Measurements from ENCODE around the gene WFDC1.
"Not testable (repeated sequence)": the region's sequence is repeated elsewhere in the genome, so short reads cannot be mapped to it uniquely, and the experiment has no call there.

WFDC1 gene

DNA sequence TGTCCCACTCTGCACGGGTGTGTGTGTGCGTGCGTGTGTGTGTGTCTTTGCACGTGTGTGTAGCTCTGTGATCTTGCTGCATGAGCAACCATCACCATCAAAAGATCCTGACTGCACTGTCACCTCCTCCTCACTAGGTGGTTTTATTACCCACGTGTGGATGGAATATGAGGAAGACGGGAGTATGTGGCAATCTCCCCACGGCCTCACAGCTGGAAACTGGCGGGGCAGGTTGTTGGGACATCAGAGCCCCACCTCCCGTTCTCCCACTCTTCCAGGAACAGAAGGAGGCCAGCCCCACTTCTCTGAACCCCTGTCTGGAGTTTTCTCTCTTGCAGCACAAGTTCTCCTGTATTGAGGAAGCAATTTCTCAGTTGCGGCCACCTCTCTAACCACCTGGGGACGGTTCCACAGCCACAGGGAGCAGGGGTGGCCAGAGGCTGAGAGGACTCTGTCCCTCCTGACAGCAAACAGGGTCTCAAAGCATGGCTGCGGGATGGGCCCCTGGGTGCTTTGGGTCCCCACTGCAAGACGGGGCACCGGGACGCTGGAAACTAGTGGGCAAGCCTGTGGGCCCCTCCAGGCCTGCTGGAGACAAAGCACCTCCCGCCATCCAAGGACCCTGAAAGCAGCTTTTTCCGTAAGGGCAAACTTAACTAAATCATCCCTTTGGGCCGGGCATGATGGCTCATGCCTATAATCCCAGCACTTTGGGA lies 45.8 kb downstream of the WFDC1 start:
- TF ChIP-seq, protein P1, sequence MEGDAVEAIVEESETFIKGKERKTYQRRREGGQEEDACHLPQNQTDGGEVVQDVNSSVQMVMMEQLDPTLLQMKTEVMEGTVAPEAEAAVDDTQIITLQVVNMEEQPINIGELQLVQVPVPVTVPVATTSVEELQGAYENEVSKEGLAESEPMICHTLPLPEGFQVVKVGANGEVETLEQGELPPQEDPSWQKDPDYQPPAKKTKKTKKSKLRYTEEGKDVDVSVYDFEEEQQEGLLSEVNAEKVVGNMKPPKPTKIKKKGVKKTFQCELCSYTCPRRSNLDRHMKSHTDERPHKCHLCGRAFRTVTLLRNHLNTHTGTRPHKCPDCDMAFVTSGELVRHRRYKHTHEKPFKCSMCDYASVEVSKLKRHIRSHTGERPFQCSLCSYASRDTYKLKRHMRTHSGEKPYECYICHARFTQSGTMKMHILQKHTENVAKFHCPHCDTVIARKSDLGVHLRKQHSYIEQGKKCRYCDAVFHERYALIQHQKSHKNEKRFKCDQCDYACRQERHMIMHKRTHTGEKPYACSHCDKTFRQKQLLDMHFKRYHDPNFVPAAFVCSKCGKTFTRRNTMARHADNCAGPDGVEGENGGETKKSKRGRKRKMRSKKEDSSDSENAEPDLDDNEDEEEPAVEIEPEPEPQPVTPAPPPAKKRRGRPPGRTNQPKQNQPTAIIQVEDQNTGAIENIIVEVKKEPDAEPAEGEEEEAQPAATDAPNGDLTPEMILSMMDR (IDR thresholded peaks at IDR 0.05) = no peak
- Histone ChIP-seq H3K27ac (no peak overlapping the region), H3K4me3 (no peak overlapping the region)
- DNase-seq (ENCODE audit: low spot score) = no peak

DNA sequence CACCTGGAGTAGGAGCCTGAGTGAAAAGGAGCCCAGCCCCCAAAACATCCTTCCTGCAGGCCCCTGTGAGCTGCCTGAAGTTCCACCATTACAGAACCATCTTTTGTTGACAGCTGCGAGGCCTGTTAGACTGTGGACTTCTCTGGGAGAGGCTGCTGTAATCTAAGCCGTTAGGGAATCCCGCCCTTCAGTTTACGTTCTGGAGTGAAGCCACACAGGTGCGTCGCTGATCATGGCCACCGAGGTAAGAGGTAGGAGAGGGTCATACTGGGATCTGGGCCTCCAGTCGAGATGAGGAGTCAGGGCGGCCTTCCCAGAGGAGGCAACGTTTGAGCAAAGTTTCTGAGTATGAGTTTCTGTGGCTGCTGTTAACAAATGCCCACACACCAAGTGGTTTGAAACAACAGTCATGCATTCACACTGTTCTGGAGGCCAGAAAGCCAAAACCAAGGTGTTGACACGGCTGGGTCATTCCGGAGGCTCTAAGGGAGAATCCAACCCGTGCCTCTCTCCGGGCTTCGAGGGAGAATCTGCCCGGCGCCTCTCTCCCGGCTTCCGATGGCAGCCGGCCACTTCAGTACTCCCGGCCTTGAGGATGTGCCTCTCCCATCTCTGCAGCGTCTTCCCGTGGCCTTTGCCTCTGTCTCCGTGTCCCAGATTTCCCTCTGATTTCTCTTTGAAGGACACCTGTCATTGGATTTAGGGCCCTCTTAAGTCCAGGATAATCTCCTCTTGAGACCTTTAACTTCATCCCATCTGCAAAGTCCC lies 47.0 kb downstream of the WFDC1 start:
- TF ChIP-seq, protein P1 (IDR thresholded peaks at IDR 0.05) = no peak
- no peak for DNase-seq (ENCODE audit: low spot score)
- H3K27ac ChIP-seq = no peak overlapping the region
- no peak overlapping the region for H3K4me3 ChIP-seq

DNA sequence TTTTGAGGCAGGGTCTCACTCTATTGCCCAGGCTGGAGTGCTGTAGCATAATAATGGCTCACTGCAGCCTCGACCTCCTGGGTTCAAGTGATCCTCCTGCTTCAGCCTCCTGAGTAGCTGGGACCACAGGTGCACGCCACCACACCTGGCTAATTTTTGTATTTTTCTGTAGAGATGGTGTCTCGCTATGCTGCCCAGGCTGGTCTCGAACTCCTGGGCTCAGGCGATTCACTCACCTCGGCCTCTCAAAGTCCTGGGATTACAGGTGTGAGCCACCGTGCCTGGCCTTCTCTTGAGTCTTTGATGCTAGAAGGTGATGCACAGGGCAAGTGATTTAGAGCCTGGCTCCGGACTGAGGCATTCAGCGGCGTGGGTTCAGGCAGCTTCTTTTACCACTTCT lies 49.1 kb downstream of the WFDC1 start:
- H3K4me3 ChIP-seq; H3K27ac ChIP-seq; DNase-seq (ENCODE audit: low spot score): not testable (repeated sequence)

DNA sequence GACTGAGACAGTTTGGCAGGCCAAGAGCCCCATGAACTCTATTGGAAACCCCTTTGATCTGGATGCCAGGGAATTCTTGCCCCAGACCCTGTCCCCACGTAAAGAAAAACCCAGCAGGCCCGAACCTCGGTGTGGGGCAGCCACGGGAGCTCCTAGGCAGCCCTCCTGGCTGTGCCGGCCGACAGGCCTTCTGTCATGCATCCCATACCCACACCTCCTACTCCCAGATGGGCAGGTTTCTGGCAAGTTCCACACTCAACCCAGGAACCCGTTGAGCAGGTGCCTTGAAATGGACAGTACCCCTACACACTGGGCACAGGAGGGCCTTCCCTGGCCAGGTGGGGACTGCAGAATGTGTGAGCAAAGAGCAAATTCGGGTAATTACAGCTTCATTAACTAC lies 50.1 kb downstream of the WFDC1 start:
- no peak for DNase-seq (ENCODE audit: low spot score)
- no peak overlapping the region for H3K4me3 ChIP-seq
- H3K27ac ChIP-seq = no peak overlapping the region
- TF ChIP-seq, protein P1 (IDR thresholded peaks at IDR 0.05) = no peak

DNA sequence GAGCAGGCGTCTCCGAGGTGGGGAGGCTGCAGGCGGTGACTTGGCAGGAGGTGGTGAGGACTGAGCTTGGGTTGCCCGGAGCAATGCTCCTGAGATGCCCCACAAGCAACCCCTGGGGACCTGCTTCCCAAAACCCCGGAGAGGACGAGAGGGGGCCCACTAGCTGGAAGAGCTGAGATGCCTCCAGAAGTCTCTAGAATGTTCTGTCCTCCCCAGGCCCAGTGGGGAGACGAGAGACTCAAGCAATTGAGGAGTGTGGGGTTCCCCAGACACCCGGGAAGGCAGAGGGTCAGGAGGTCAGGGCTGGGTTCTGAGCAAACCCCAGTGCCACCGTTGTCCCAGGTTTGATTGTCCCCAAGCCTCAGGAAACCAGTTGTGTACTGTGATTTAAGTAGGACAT lies 52.5 kb downstream of the WFDC1 start:
- no peak overlapping the region for H3K4me3 ChIP-seq
- no peak for DNase-seq (ENCODE audit: low spot score)
- TF ChIP-seq, protein P1 (IDR thresholded peaks at IDR 0.05) = no peak

DNA sequence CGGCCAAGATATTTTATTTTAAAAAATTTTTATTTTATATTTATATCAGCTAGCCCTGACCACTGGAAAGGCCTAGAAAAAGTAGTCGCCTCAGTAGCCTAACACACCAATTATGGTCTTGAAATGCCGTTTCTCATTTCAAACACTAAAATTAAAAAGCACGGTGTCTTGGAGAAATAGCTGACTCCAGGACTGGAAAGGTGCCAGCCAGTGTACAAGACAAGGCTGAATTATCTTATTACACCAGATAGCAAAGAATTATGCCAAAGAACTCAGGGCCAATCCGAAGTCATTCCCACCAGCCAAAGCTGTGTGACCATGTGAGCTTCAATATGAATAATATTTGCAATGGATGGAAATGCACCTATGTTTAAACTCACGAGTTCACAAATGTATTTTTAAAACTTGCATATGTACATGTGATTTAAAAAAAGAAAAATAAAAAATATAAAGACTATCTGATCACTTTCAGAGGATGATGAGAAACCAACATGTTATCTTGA lies 53.8 kb downstream of the WFDC1 start:
- no peak overlapping the region for H3K27ac ChIP-seq
- DNase-seq (ENCODE audit: low spot score) = no peak
- TF ChIP-seq, protein P1 (IDR thresholded peaks at IDR 0.05) = no peak

More for the DNA sequence above, 52.5 kb downstream of the WFDC1 start:
- no peak overlapping the region for H3K27ac ChIP-seq

DNA sequence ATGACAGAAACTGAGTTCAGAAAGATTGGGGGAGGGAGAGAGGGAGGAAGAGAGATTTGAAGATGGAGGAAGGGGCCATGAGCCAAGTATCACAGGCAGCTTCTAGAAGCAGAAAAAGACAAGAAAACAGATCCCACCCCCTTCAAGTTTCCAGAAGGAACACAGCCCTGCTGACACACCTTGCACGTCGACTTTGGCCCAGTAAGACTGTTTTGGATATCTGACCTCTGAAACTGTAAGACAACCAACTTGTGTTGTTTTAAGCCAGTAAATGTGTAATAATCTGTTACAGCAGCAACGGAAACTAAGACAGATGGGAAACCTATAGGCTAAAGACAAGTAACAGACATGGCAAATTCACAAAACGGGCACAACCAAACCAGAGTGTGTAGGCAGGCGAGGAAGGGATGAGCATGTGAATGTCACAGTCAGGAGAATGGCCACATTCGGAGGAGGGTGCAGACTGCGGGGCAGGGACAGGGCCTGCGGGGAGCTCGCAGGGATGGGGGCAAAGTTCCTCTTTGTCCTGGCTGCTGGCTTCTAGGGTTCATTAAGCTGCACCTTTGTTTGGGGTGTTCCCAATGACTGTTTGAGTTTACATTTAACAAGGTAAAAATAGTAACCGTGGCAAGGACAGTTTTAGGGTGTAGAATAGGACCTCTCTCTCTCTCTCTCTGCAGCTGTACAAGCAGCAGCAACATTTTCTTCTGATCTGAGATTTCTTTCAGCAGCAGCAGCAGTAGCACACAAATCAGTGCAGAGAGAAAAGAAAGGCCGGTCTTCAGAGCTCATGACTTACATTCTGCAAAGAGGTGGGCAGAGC lies 55.4 kb downstream of the WFDC1 start:
- TF ChIP-seq, protein P1 (IDR thresholded peaks at IDR 0.05) = no peak
- H3K4me3 ChIP-seq = no peak overlapping the region

More for the DNA sequence above, 53.8 kb downstream of the WFDC1 start:
- no peak overlapping the region for H3K4me3 ChIP-seq

More for the DNA sequence above, 55.4 kb downstream of the WFDC1 start:
- H3K27ac ChIP-seq = no peak overlapping the region
- no peak for DNase-seq (ENCODE audit: low spot score)

Measured in coronary artery (tissue), 2 donors.